PC-9 (cell line): ENCODE measurements around the gene CCDC51. TPM values are rescaled to one million over a fixed set of nuclear protein-coding genes. Genes with fewer than 3 reads are reported as not detected.

Source experiments
- BruUV-seq: library from RNA; stranded (reverse); fragments of 400-500 nt; replicated peaks from 2 replicates; lab custom pipeline; 2021; lab: Mats Ljungman, UMichigan
- CTCF ChIA-PET: fragments of 300-600 bp; sonication (Branson Sonifier 250); formaldehyde crosslinking; loops from one replicate; lab custom pipeline; 2022; ENCODE audit warnings: antibody characterized with exemption; lab: Charles Lee
- POLR2A ChIA-PET: fragments of 300-600 bp; sonication (Branson Sonifier 250); formaldehyde crosslinking; loops from one replicate; lab custom pipeline; 2022; ENCODE audit warnings: antibody characterized with exemption; ENCODE audit not compliant: unreplicated experiment; lab: Charles Lee
- DNase-seq, 2 experiments: peaks; one replicate each; pipeline versions ENCODE4 v3.0.0 to v3.0.0-alpha.2; 2015 to 2022; ENCODE audit warnings: mixed read lengths in 1 of 2
- H2AFZ ChIP-seq: fragments of 200-600 bp; sonication (generic); 2 replicates; pipeline ENCODE4 v1.8.1; 2017; ENCODE audit warnings: antibody characterized with exemption
- H3F3A ChIP-seq: fragments of 200-600 bp; sonication (generic); 2 replicates; pipeline ENCODE4 v1.8.1; 2017; ENCODE audit warnings: antibody characterized with exemption, mild to moderate bottlenecking, low read depth; ENCODE audit not compliant: insufficient read depth
- H3K27ac ChIP-seq: fragments of 200-600 bp; sonication (generic); 2 replicates; pipeline ENCODE4 v1.6.1; 2016; ENCODE audit warnings: mixed run types
- H3K27me3 ChIP-seq: fragments of 200-600 bp; sonication (generic); 2 replicates; pipeline ENCODE4 v1.6.1; 2016; ENCODE audit warnings: low read depth, mixed run types; ENCODE audit not compliant: insufficient read depth
- H3K36me3 ChIP-seq: fragments of 200-600 bp; sonication (generic); 2 replicates; pipeline ENCODE4 v1.6.1; 2016; ENCODE audit warnings: low read depth, mixed run types
- H3K4me1 ChIP-seq: fragments of 200-600 bp; sonication (generic); replicated peaks from 2 replicates; pipeline ENCODE4 v1.6.1; 2016; ENCODE audit warnings: mixed run types; ENCODE audit not compliant: insufficient read depth
- H3K4me2 ChIP-seq: fragments of 200-600 bp; sonication (generic); 2 replicates; pipeline ENCODE4 v1.6.1; 2017; ENCODE audit warnings: mixed run types
- H3K4me3 ChIP-seq: fragments of 200-600 bp; sonication (generic); 2 replicates; pipeline ENCODE4 v1.6.1; 2016; ENCODE audit warnings: mixed run types
- H3K79me2 ChIP-seq: fragments of 200-600 bp; sonication (generic); 2 replicates; pipeline ENCODE4 v1.6.1; 2017; ENCODE audit warnings: low read depth, mixed run types
- H3K9me2 ChIP-seq: fragments of 200-600 bp; sonication (generic); 2 replicates; pipeline ENCODE4 v1.8.1; 2017; ENCODE audit warnings: mild to moderate bottlenecking; ENCODE audit not compliant: insufficient read depth
- H3K9me3 ChIP-seq: fragments of 200-600 bp; sonication (generic); 2 replicates; pipeline ENCODE4 v1.8.1; 2016; ENCODE audit warnings: low read depth; ENCODE audit not compliant: insufficient read depth
- H4K20me1 ChIP-seq: fragments of 200-600 bp; sonication (generic); 2 replicates; pipeline ENCODE4 v1.8.1; 2017; ENCODE audit not compliant: insufficient read depth
- EZH2 ChIP-seq: fragments of 200-600 bp; sonication (generic); IDR thresholded peaks from 2 replicates; pipeline ENCODE4 v1.8.0; 2017; ENCODE audit warnings: antibody characterized with exemption, low read depth
- intact Hi-C: fragments of 100-400 bp; cut with micrococcal nuclease; formaldehyde crosslinking; loops from one replicate; pipeline ENCODE4 v1.10.0; 2022; ENCODE audit not compliant: unreplicated experiment
- total RNA-seq: library from RNA; stranded (reverse); gene quantifications from 2 replicates; pipeline ENCODE4 v1.2.3, GENCODE V29; 2021
- TF ChIP-seq, protein P1 (sequence below): fragments of 200-600 bp; sonication (generic); conservative IDR thresholded peaks from 2 replicates; pipeline ENCODE4 v1.6.1; 2017; ENCODE audit warnings: mixed run types, antibody characterized with exemption, mild to moderate bottlenecking, moderate library complexity

The CCDC51 gene
- total RNA-seq, 1 experiment from 2014 or later: 28.5 TPM

DNA sequence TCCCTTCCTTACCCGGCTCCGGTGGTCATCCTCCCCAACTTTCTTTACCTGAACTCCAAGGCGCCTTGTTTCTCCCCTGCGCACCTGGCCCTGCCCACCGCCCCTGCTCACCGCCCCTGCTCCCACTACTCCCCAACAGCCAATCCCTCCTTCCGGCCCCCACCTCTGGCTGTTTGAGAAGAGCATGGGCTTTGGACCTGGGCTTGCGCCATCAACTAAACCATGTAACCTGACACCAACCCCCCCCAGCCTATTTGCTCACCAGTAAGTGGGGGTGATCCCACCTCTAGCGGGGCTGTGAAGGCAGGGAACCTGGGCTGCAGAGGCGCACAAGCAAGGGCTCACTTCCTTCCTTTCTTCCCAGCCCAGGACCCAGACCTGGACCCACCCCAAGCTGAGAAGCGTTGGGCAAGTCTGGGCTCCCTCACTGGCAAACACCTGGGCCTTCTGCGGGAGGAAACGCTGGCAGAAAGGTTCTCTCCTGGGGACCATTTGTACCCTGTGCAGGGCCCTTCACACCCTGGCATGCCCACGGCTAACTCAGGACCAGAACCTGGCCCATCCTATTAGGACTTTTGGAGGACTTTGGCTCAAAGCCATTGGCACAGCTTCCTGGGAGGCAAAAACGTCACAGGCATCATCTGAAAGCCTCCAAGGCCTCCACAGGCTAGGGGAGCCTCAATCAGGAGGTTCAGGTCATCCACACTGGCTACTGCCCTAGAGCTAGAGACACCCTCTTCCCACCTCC, 9.8 kb downstream of the CCDC51 start, which contains the start of gene PLXNB1:
Gene PLXNB1, minus strand, starts transcription at position 127 of the 748 bp plus-strand sequence. CDS start 5,475 bp downstream, outside the sequence.
- no peaks in the 10 kb centered on the region for H4K20me1 ChIP-seq
- POLR2A ChIA-PET: interaction anchor here (0.6 kb wide), 1 partner anchor 240 kb away, joined by 3 read pairs; no protein-coding TSS in a partner anchor
- intact Hi-C loops: loop anchor here (10.0 kb wide), 1 partner anchor 125 kb away; the partner anchor contains the start of gene NME6
- peaks cover 29% of the 10 kb centered on the region for H3F3A ChIP-seq
- peak within 1 kb of the TSS; percentile 61 for H3K27ac ChIP-seq
- no peaks in the 10 kb centered on the region for H3K36me3 ChIP-seq
- peak within 1 kb of the TSS; percentile 73 for H3K4me3 ChIP-seq
- no peaks in the 10 kb centered on the region for H3K9me3 ChIP-seq
- DNase-seq: peak; percentile 74 to 89
- TF ChIP-seq EZH2: no peak
- TF ChIP-seq, protein P1, sequence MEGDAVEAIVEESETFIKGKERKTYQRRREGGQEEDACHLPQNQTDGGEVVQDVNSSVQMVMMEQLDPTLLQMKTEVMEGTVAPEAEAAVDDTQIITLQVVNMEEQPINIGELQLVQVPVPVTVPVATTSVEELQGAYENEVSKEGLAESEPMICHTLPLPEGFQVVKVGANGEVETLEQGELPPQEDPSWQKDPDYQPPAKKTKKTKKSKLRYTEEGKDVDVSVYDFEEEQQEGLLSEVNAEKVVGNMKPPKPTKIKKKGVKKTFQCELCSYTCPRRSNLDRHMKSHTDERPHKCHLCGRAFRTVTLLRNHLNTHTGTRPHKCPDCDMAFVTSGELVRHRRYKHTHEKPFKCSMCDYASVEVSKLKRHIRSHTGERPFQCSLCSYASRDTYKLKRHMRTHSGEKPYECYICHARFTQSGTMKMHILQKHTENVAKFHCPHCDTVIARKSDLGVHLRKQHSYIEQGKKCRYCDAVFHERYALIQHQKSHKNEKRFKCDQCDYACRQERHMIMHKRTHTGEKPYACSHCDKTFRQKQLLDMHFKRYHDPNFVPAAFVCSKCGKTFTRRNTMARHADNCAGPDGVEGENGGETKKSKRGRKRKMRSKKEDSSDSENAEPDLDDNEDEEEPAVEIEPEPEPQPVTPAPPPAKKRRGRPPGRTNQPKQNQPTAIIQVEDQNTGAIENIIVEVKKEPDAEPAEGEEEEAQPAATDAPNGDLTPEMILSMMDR: no peak
- BruUV-seq: TSS peak; percentile 73
- H3K27me3 ChIP-seq: no peaks in the 10 kb centered on the region
- H2AFZ ChIP-seq: peak within 1 kb of the TSS; percentile 77
- H3K4me2 ChIP-seq: peak within 1 kb of the TSS; percentile 78
- peaks cover 42% of the 10 kb centered on the region for H3K79me2 ChIP-seq
- peaks cover 50% of the 10 kb centered on the region for H3K4me1 ChIP-seq
- CTCF ChIA-PET: no interaction called here
- H3K9me2 ChIP-seq: no peaks in the 10 kb centered on the region

DNA sequence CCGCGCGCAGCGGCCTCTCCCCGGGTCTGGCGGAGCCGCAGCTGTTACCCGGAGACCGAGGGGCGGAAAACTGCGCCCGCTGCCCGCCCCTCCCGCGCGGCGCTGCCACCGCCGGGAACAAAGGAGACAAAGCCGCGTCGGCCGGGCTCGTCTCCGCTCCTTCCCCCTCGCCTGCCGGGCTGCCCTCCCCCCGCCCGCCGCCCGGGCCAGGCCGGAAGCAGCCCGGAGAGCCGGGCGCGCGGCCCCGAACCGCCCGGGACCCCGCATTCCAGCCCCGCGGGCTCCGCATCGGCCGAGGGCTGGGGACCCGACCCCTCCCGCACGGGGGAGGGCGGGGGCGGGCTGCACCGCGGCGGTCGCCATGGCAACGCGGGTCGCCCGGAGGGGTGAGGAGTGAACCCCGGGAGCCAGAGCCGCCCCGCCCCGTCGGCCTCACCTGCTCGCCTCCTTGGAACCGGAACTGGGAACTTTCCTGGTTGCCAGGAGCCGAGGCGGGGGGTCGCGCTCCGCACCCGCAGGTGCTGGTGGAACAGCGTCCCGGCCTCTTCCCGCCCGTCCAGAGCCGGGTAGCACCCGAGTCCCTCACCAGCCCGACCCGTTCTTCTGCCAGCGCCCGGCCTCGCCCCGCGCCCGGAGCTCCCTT, 10.5 kb downstream of the CCDC51 start:
- CTCF ChIA-PET: no interaction called here
- POLR2A ChIA-PET: interaction anchor here (0.5 to 0.7 kb wide), 3 partner anchors 18 to 239 kb away, joined by 3 to 11 read pairs (median 3); no protein-coding TSS in a partner anchor

More for the DNA sequence above, 10.5 kb downstream of the CCDC51 start:
- intact Hi-C loops: no loop called here
- Histone ChIP-seq H3K27ac (peak overlapping the region; percentile 61), H2AFZ (peak overlapping the region; percentile 77), H3K9me3 (no peaks in the 10 kb centered on the region), H3K9me2 (no peaks in the 10 kb centered on the region), H3K27me3 (no peaks in the 10 kb centered on the region), H4K20me1 (no peaks in the 10 kb centered on the region), H3K4me1 (peaks cover 43% of the 10 kb centered on the region), H3K4me2 (peak overlapping the region; percentile 78), H3F3A (peaks cover 28% of the 10 kb centered on the region), H3K79me2 (peaks cover 36% of the 10 kb centered on the region), H3K36me3 (no peaks in the 10 kb centered on the region), H3K4me3 (peak overlapping the region; percentile 73)
- BruUV-seq: no TSS peak
- TF ChIP-seq EZH2: no peak
- TF ChIP-seq, protein P1: no peak
- DNase-seq: peak; percentile 42 to 92
